WTC11 (cell line): ENCODE data around the gene COL6A3. TPM values are rescaled to one million over a fixed set of nuclear protein-coding genes. Genes with fewer than 3 reads are reported as not detected.

Experiments
- ATAC-seq: fragments of 200-7000 bp; cut with Tn5 transposase; 2 replicates; pipeline ENCODE4 v1.10.0; 2021; ENCODE audit warnings: mild to moderate bottlenecking, moderate library complexity
- CTCF ChIA-PET: fragments of 300-600 bp; sonication (Branson Sonifier 250); formaldehyde crosslinking; loops from one replicate; lab custom pipeline; 2021; ENCODE audit warnings: antibody characterized with exemption; lab: Charles Lee
- POLR2A ChIA-PET: fragments of 350-600 bp; sonication (Branson Sonifier 250); formaldehyde crosslinking; loops from one replicate; lab custom pipeline; 2021; ENCODE audit warnings: antibody characterized with exemption; lab: Charles Lee
- DNase-seq: peaks from one replicate; pipeline ENCODE4 v3.0.0; 2021; ENCODE audit warnings: low spot score
- H3K27ac Mint-ChIP-seq: 2 replicates; pipeline ENCODE4 v1.8.0; 2021; ENCODE audit warnings: mixed read lengths
- H3K27me3 Mint-ChIP-seq: 2 replicates; pipeline ENCODE4 v1.8.0; 2021; ENCODE audit warnings: low read depth, mild to moderate bottlenecking, moderate library complexity, mixed read lengths
- H3K36me3 Mint-ChIP-seq: 2 replicates; pipeline ENCODE4 v1.8.0; 2021; ENCODE audit warnings: mixed read lengths
- H3K4me1 Mint-ChIP-seq: 2 replicates; pipeline ENCODE4 v1.8.0; 2022; ENCODE audit warnings: mixed read lengths
- H3K4me3 Mint-ChIP-seq: 2 replicates; pipeline ENCODE4 v1.8.0; 2021; ENCODE audit warnings: mild to moderate bottlenecking, moderate library complexity, mixed read lengths
- H3K9me3 Mint-ChIP-seq: 2 replicates; pipeline ENCODE4 v1.8.0; 2021; ENCODE audit warnings: mixed read lengths
- ARID4B ChIP-seq: sonication (generic); formaldehyde crosslinking; IDR thresholded peaks from 2 replicates; pipeline ENCODE4 v1.8.0; 2023; ENCODE audit warnings: missing genetic modification reagents, mild to moderate bottlenecking, borderline replicate concordance
- CTCF ChIP-seq: fragments of 200-600 bp; IDR thresholded peaks from 2 replicates; pipeline ENCODE4 v1.8.0; 2022; ENCODE audit warnings: antibody characterized with exemption
- E2F1 ChIP-seq: sonication (generic); formaldehyde crosslinking; IDR thresholded peaks from 2 replicates; pipeline ENCODE4 v1.8.0; 2022; ENCODE audit warnings: mild to moderate bottlenecking, missing genetic modification reagents
- ERG ChIP-seq: fragments of 250-450 bp; sonication (Bioruptor Pico); IDR thresholded peaks from 2 replicates; pipeline ENCODE4 v1.8.0; 2021; ENCODE audit warnings: mild to moderate bottlenecking
- FOXJ3 ChIP-seq: sonication (generic); formaldehyde crosslinking; IDR thresholded peaks from 2 replicates; pipeline ENCODE4 v1.9.0; 2021; ENCODE audit warnings: missing genetic modification reagents, mild to moderate bottlenecking, borderline replicate concordance
- FOXK1 ChIP-seq: sonication (generic); formaldehyde crosslinking; IDR thresholded peaks from 2 replicates; pipeline ENCODE4 v1.8.0; 2022; ENCODE audit warnings: mild to moderate bottlenecking, moderate library complexity, missing genetic modification reagents
- HMGXB4 ChIP-seq: sonication (generic); formaldehyde crosslinking; IDR thresholded peaks from 2 replicates; pipeline ENCODE4 v1.8.1; 2023; ENCODE audit warnings: mild to moderate bottlenecking, moderate library complexity, missing genetic modification reagents
- JAZF1 ChIP-seq: fragments of 250-450 bp; sonication (Bioruptor Pico); IDR thresholded peaks from 2 replicates; pipeline ENCODE4 v1.9.0; 2021; ENCODE audit warnings: moderate library complexity, mild to moderate bottlenecking, inconsistent platforms
- JUN ChIP-seq: sonication (generic); formaldehyde crosslinking; IDR thresholded peaks from 2 replicates; pipeline ENCODE4 v1.8.0; 2023; ENCODE audit warnings: mild to moderate bottlenecking, missing genetic modification reagents
- MLX ChIP-seq: sonication (generic); formaldehyde crosslinking; IDR thresholded peaks from 2 replicates; pipeline ENCODE4 v1.8.1; 2023; ENCODE audit warnings: mild to moderate bottlenecking, missing genetic modification reagents, moderate library complexity
- NR1H2 ChIP-seq: sonication (generic); formaldehyde crosslinking; IDR thresholded peaks from 2 replicates; pipeline ENCODE4 v1.9.0; 2021; ENCODE audit warnings: mild to moderate bottlenecking, moderate library complexity, missing genetic modification reagents
- SP1 ChIP-seq: sonication (generic); formaldehyde crosslinking; conservative IDR thresholded peaks from 2 replicates; pipeline ENCODE4 v1.8.1; 2022; ENCODE audit warnings: missing genetic modification reagents
- ZBTB21 ChIP-seq: sonication (generic); formaldehyde crosslinking; IDR thresholded peaks from 2 replicates; pipeline ENCODE4 v1.8.1; 2023; ENCODE audit warnings: mild to moderate bottlenecking, missing genetic modification reagents, borderline replicate concordance
- ZNF138 ChIP-seq: sonication (generic); formaldehyde crosslinking; conservative IDR thresholded peaks from 2 replicates; pipeline ENCODE4 v1.8.1; 2022; ENCODE audit warnings: mild to moderate bottlenecking, moderate library complexity, missing genetic modification reagents
- ZNF232 ChIP-seq: sonication (generic); formaldehyde crosslinking; IDR thresholded peaks from 2 replicates; pipeline ENCODE4 v1.8.0; 2022; ENCODE audit warnings: mild to moderate bottlenecking, missing genetic modification reagents
- ZNF263 ChIP-seq: sonication (generic); formaldehyde crosslinking; IDR thresholded peaks from 2 replicates; pipeline ENCODE4 v1.8.1; 2022; ENCODE audit warnings: low read depth, mild to moderate bottlenecking, moderate library complexity, missing genetic modification reagents
- ZNF317 ChIP-seq: sonication (generic); formaldehyde crosslinking; IDR thresholded peaks from 2 replicates; pipeline ENCODE4 v1.8.1; 2023; ENCODE audit warnings: low read depth, mild to moderate bottlenecking, moderate library complexity, missing genetic modification reagents, borderline replicate concordance
- ZNF532 ChIP-seq: fragments of 250-450 bp; sonication (Bioruptor Pico); IDR thresholded peaks from 2 replicates; pipeline ENCODE4 v1.9.0; 2021; ENCODE audit warnings: mild to moderate bottlenecking, borderline replicate concordance
- ZSCAN18 ChIP-seq: fragments of 250-450 bp; sonication (Bioruptor Pico); IDR thresholded peaks from 2 replicates; pipeline ENCODE4 v2.1.2; 2022; ENCODE audit warnings: mild to moderate bottlenecking, moderate library complexity
- total RNA-seq: library from RNA; stranded (reverse); gene quantifications from 3 replicates; pipeline ENCODE4 v1.2.3, GENCODE V29; 2021

Gene COL6A3
- total RNA-seq, 1 experiment from 2014 or later, result 2.6 TPM

- Mint-ChIP-seq H3K36me3 (no peaks in the 10 kb centered on the region), H3K27me3 (no peaks in the 10 kb centered on the region; the same call in 1 of the 2 replicates), H3K27ac (no peak overlapping the region), H3K4me1 (0 out of 2 replicates have a peak, but pooled peaks cover 3% of the 10 kb centered on the region), H3K4me3 (no peak overlapping the region), H3K9me3 (peaks cover 16% of the 10 kb centered on the region)
- ChIA-PET POLR2A (no interaction called here), CTCF (no interaction called here)
- no peak for ATAC-seq
- DNase-seq, result no peak
- no peak for TF ChIP-seq ZSCAN18
- TF ChIP-seq ZNF232 (CRISPR knock-in tag), result no peak
- no peak for TF ChIP-seq FOXJ3 (CRISPR knock-in tag)
- TF ChIP-seq ZNF263, result no peak
- no peak for TF ChIP-seq ZNF532 (CRISPR knock-in tag)
- no peak for TF ChIP-seq NR1H2 (CRISPR knock-in tag)
- TF ChIP-seq MLX (CRISPR knock-in tag), result no peak
- no peak for TF ChIP-seq ZBTB21 (CRISPR knock-in tag)
- no peak for TF ChIP-seq E2F1 (CRISPR knock-in tag)
- TF ChIP-seq ZNF317, result no peak
- no peak for TF ChIP-seq FOXK1 (CRISPR knock-in tag)
- no peak for TF ChIP-seq HMGXB4
- no peak for TF ChIP-seq JAZF1 (CRISPR knock-in tag)
- no peak for TF ChIP-seq ERG (CRISPR knock-in tag)
- no peak for TF ChIP-seq CTCF
- no peak for TF ChIP-seq JUN (CRISPR knock-in tag)
- no peak for TF ChIP-seq ZNF138 (CRISPR knock-in tag)
- TF ChIP-seq SP1, result no peak
- TF ChIP-seq ARID4B (CRISPR knock-in tag), result no peak
Observed at GRCh38 chr2:237287872-237288271, 126.1 kb downstream of the COL6A3 start.
